ENCODE measurements around the gene SYNE2. TPM values are rescaled to one million over a fixed set of nuclear protein-coding genes. Genes with fewer than 3 reads are reported as not detected.

Gene SYNE2
- total RNA-seq, 2 experiments from 2014 or later, result 150 to 212 TPM

DNA sequence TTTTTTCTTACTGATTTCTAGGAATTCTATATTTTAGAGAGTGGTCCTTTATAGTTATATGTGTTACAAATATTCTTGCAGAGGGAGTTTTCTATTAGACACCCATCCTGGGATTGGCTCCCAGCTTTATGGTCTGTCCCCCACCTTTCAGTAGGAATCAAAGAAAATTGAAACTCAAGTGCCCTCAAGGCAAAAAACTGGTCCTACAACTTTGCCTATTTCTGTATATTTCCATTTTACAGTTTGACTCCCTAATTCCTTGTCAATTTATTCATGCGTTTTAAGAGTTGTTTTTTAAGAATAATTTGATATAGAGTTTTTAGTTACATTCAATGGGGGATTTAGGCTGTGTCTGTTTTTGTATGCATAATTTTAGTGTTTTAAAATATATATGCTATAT is 208.9 kb downstream of the SYNE2 start:
- H3K4me1 ChIP-seq (ENCODE audit: insufficient read depth, low read length, poor library complexity, severe bottlenecking), result no peaks in the 10 kb centered on the region
- TF ChIP-seq EZH2phosphoT487 (IDR thresholded peaks at IDR 0.05; ENCODE audit: borderline replicate concordance, low read depth, low read length), result no peak
- TF ChIP-seq, protein P1, sequence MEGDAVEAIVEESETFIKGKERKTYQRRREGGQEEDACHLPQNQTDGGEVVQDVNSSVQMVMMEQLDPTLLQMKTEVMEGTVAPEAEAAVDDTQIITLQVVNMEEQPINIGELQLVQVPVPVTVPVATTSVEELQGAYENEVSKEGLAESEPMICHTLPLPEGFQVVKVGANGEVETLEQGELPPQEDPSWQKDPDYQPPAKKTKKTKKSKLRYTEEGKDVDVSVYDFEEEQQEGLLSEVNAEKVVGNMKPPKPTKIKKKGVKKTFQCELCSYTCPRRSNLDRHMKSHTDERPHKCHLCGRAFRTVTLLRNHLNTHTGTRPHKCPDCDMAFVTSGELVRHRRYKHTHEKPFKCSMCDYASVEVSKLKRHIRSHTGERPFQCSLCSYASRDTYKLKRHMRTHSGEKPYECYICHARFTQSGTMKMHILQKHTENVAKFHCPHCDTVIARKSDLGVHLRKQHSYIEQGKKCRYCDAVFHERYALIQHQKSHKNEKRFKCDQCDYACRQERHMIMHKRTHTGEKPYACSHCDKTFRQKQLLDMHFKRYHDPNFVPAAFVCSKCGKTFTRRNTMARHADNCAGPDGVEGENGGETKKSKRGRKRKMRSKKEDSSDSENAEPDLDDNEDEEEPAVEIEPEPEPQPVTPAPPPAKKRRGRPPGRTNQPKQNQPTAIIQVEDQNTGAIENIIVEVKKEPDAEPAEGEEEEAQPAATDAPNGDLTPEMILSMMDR (conservative IDR thresholded peaks at IDR 0.05; ENCODE audit: low read length), result no peak
- H3K4me2 ChIP-seq (ENCODE audit: low read length), result no peak overlapping the region
- no peak for DNase-seq (ENCODE audit: low spot score)
- H3K9me2 ChIP-seq (ENCODE audit: insufficient read depth, low read length), result no peaks in the 10 kb centered on the region
- H2AFZ ChIP-seq (ENCODE audit: low read length), result no peak overlapping the region
- no TSS peak for BruUV-seq (replicated peaks)
- no peak overlapping the region for H3K4me3 ChIP-seq (ENCODE audit: low read depth, low read length, poor library complexity, severe bottlenecking)
- no peak overlapping the region for H3K27ac ChIP-seq (ENCODE audit: low read depth, low read length, poor library complexity, severe bottlenecking)
- H4K20me1 ChIP-seq (ENCODE audit: insufficient read depth, low read length), result no peaks in the 10 kb centered on the region
- H3K79me2 ChIP-seq (ENCODE audit: insufficient read depth, low read depth, low read length), result no peaks in the 10 kb centered on the region
- CTCF ChIA-PET (ENCODE audit: unreplicated experiment), result no interaction called here
- POLR2A ChIA-PET, result interaction anchor here (0.7 to 1.3 kb wide), 2 partner anchors 9 to 133 kb away, joined by 3 read pairs; no protein-coding TSS in a partner anchor
- H3K36me3 ChIP-seq (ENCODE audit: insufficient read depth, low read length), result peaks cover 71% of the 10 kb centered on the region
- no peaks in the 10 kb centered on the region for H3K9me3 ChIP-seq (ENCODE audit: low read length)
- intact Hi-C loops (cut with micrococcal nuclease; ENCODE audit: unreplicated experiment), result no loop called here

- Histone ChIP-seq H3K27ac (ENCODE audit: low read depth, low read length, poor library complexity, severe bottlenecking) (no peak overlapping the region), H3K4me3 (ENCODE audit: low read depth, low read length, poor library complexity, severe bottlenecking) (no peak overlapping the region), H3K79me2 (ENCODE audit: insufficient read depth, low read depth, low read length) (no peaks in the 10 kb centered on the region), H3K4me2 (ENCODE audit: low read length) (no peak overlapping the region), H4K20me1 (ENCODE audit: insufficient read depth, low read length) (no peaks in the 10 kb centered on the region), H3K9me3 (ENCODE audit: low read length) (no peaks in the 10 kb centered on the region), H3K9me2 (ENCODE audit: insufficient read depth, low read length) (no peaks in the 10 kb centered on the region), H2AFZ (ENCODE audit: low read length) (no peak overlapping the region), H3K36me3 (ENCODE audit: insufficient read depth, low read length) (peaks cover 73% of the 10 kb centered on the region), H3K4me1 (ENCODE audit: insufficient read depth, low read length, poor library complexity, severe bottlenecking) (no peaks in the 10 kb centered on the region)
- BruUV-seq (replicated peaks), result no TSS peak
- CTCF ChIA-PET (ENCODE audit: unreplicated experiment), result no interaction called here
- TF ChIP-seq, protein P1 (conservative IDR thresholded peaks at IDR 0.05; ENCODE audit: low read length), result no peak
- no peak for TF ChIP-seq EZH2phosphoT487 (IDR thresholded peaks at IDR 0.05; ENCODE audit: borderline replicate concordance, low read depth, low read length)
- POLR2A ChIA-PET, result interaction anchor here (0.7 to 1.3 kb wide), 2 partner anchors 8 to 133 kb away, joined by 3 read pairs; no protein-coding TSS in a partner anchor
- DNase-seq (ENCODE audit: low spot score), result no peak
- intact Hi-C loops (cut with micrococcal nuclease; ENCODE audit: unreplicated experiment), result no loop called here
Observed at GRCh38 chr14:64062381-64063115, 209.7 kb downstream of the SYNE2 start.

DNA sequence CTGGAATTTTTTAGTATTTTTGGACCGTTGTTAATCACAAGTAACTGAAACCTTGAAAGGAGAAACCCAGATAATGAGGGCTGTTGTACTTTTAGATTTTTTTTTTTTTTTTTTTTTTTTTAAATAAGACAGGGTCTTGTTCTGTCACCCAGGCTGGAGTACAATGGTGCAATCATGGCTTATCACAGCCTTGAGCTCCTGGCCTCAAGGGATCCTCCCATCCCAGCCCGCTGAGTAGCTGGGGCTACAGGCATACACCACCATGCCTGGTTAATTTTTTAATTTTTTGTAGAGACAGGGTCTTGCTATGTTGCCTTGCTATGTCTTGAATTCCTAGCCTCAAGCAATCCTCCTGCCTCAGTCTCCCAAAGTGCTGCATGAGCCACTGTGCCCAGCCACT is 211.6 kb downstream of the SYNE2 start:
- Histone ChIP-seq H3K9me2 (ENCODE audit: insufficient read depth, low read length) (no peaks in the 10 kb centered on the region), H3K9me3 (ENCODE audit: low read length) (no peaks in the 10 kb centered on the region), H3K36me3 (ENCODE audit: insufficient read depth, low read length) (peaks cover 82% of the 10 kb centered on the region), H3K4me2 (ENCODE audit: low read length) (no peak overlapping the region), H4K20me1 (ENCODE audit: insufficient read depth, low read length) (no peaks in the 10 kb centered on the region), H3K4me1 (ENCODE audit: insufficient read depth, low read length, poor library complexity, severe bottlenecking) (no peaks in the 10 kb centered on the region), H2AFZ (ENCODE audit: low read length) (no peak overlapping the region), H3K4me3 (ENCODE audit: low read depth, low read length, poor library complexity, severe bottlenecking) (no peak overlapping the region), H3K79me2 (ENCODE audit: insufficient read depth, low read depth, low read length) (no peaks in the 10 kb centered on the region), H3K27ac (ENCODE audit: low read depth, low read length, poor library complexity, severe bottlenecking) (no peak overlapping the region)
- no TSS peak for BruUV-seq (replicated peaks)
- DNase-seq (ENCODE audit: low spot score), result no peak
- POLR2A ChIA-PET, result no interaction called here
- intact Hi-C loops (cut with micrococcal nuclease; ENCODE audit: unreplicated experiment), result no loop called here
- TF ChIP-seq EZH2phosphoT487 (IDR thresholded peaks at IDR 0.05; ENCODE audit: borderline replicate concordance, low read depth, low read length), result no peak
- TF ChIP-seq, protein P1 (conservative IDR thresholded peaks at IDR 0.05; ENCODE audit: low read length), result no peak
- CTCF ChIA-PET (ENCODE audit: unreplicated experiment), result no interaction called here
